AG10803 (cell line): ENCODE results near the gene LCE6A.

Source experiments
- DNase-seq: peaks from one replicate; pipeline ENCODE4 v3.0.0; 2010; ENCODE audit warnings: low read depth
- H3K4me3 ChIP-seq: 2 replicates; pipeline ENCODE4 v1.5.1; 2011; ENCODE audit warnings: mild to moderate bottlenecking, low read length, control low read depth
- TF ChIP-seq, protein P1 (sequence below): conservative IDR thresholded peaks from 2 replicates; pipeline ENCODE4 v1.5.1; 2011; ENCODE audit warnings: mild to moderate bottlenecking, low read length, control low read depth, inconsistent platforms

The LCE6A gene

DNA sequence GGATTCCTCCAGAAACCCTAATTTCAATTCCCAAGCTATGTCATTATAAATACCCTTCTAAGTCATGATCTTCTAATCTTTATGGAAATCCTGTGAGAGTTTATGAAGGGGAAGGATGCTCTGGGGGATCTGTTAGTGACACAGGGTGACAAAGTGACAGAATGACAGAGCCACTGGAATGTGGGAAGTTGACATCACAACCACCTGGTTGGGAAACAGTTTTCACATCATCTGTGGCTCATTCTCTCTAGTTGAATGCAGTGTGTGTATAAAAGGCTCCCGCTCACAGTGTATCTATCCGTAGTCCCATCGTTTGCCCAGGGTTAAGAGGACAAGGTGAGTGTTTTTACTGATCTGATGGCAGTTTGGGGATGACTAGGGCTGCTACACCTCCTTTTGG, 17.0 kb downstream of the LCE6A start, which contains the start of gene LCE7A:
Gene LCE7A, plus strand, starts transcription at position 301 of the 400 bp plus-strand sequence. CDS start 702 bp downstream, outside the sequence.
- no peak within 1 kb of the TSS for H3K4me3 ChIP-seq
- no peak for DNase-seq
- TF ChIP-seq, protein P1, sequence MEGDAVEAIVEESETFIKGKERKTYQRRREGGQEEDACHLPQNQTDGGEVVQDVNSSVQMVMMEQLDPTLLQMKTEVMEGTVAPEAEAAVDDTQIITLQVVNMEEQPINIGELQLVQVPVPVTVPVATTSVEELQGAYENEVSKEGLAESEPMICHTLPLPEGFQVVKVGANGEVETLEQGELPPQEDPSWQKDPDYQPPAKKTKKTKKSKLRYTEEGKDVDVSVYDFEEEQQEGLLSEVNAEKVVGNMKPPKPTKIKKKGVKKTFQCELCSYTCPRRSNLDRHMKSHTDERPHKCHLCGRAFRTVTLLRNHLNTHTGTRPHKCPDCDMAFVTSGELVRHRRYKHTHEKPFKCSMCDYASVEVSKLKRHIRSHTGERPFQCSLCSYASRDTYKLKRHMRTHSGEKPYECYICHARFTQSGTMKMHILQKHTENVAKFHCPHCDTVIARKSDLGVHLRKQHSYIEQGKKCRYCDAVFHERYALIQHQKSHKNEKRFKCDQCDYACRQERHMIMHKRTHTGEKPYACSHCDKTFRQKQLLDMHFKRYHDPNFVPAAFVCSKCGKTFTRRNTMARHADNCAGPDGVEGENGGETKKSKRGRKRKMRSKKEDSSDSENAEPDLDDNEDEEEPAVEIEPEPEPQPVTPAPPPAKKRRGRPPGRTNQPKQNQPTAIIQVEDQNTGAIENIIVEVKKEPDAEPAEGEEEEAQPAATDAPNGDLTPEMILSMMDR: no peak

DNA sequence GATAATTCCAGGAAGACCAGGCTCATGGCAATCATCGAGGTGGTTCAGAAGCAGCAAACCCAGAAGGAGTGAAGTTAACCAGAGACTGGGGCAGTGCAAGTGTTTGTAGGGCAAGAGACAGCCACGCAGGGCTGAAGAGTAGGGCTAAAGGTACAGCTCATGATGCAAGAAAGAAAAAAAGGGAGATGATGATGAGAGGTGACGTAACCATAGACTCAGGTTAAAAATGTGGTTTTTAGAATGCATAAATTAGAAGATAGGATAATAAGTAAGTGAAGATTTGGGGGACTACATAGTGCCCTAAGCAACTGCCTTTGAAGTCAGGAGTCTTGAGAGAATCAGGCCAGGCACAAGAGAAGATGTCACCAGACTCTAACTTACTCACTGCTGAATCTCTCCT, 17.5 kb downstream of the LCE6A start:
- DNase-seq: no peak
- TF ChIP-seq, protein P1: no peak
- H3K4me3 ChIP-seq: no peak overlapping the region

DNA sequence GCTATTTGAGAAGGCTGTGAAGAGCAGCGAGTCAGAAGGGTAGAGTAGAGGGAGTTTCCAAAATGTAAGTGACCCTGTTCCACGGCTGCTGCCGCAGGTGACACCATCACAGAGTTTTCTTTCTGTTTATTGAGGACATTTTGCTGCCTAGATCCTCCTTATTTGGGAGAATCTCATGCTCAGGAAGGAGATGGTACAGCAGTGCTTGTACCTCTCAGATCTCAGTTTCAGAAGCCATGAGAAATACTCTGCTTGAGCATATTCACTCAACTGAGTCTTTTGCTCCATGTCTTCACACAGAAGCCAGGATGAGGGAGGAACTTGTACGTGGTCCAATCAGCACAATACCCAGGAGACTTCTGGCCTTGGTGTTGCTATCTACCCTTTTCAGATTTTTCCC, 18.7 kb downstream of the LCE6A start:
- DNase-seq: no peak
- no peak overlapping the region for H3K4me3 ChIP-seq
- TF ChIP-seq, protein P1: no peak

DNA sequence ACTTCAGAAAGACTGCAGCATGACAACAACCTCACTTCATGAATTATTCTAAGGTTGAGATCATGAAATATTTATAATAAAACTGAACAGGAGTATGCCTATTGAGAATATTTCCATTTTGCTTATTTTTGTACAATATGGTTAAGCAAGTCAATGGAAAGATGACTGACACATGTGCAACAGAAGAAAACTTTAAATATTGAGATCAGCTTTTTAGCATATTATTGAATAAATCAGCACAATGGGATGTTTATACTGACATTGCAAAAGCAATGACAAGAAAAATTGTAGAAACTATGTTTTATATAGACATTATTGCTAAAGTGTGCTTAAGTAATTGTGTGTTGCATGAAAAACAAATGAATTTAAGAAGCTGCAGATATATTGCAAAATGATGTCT, 21.8 kb downstream of the LCE6A start:
- no peak for DNase-seq
- no peak overlapping the region for H3K4me3 ChIP-seq
- TF ChIP-seq, protein P1: no peak

DNA sequence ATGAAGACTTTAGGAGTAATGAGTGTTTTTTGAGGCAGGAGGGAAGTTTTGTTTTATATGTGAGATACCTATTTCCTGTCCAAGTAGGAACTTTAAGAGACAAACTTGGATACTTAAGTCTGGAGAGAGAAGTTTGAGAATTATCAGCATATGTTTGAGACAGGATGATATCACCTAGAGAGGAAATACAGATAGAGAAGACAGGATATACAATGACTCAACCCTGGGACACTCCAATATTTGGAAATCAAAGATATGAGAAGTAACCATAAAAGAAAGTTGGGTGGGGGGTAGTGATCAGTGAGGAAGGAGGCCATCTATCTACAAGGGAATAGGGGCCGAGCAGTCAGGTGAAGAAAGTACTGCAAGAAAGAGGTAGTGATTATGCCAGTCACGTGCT, 23.7 kb downstream of the LCE6A start:
- TF ChIP-seq, protein P1: no peak
- H3K4me3 ChIP-seq: no peak overlapping the region
- DNase-seq: no peak

DNA sequence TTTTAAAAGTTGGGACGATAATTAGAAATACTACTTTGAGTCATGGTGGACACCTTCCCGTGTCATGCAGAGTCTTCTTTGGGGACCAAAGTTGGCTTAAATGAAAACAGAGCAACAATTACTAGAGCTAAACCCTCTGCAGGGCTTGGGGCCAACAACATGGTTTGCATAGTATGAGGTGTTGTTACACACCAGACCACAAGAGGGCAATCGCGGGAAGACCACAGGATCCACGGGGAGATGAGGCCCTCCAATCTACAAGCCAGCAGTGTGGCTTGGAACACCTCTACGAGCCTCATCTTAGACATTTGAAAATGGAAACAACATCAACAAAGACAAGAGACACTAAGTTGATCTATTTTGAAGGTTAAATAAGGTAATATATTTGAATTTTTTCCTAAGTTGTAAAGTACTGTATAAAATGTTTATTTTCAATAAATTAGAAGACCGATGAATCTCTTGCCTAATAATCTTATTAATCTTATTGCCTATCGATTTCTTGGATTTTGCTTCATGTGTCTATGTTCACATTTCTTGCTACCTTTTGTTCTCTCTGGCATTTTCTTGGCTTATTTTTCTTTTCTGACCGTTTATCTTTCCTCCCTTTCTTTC, 27.3 kb downstream of the LCE6A start:
- no peak overlapping the region for H3K4me3 ChIP-seq
- TF ChIP-seq, protein P1: peak; percentile 89
- peak; percentile 63 for DNase-seq

DNA sequence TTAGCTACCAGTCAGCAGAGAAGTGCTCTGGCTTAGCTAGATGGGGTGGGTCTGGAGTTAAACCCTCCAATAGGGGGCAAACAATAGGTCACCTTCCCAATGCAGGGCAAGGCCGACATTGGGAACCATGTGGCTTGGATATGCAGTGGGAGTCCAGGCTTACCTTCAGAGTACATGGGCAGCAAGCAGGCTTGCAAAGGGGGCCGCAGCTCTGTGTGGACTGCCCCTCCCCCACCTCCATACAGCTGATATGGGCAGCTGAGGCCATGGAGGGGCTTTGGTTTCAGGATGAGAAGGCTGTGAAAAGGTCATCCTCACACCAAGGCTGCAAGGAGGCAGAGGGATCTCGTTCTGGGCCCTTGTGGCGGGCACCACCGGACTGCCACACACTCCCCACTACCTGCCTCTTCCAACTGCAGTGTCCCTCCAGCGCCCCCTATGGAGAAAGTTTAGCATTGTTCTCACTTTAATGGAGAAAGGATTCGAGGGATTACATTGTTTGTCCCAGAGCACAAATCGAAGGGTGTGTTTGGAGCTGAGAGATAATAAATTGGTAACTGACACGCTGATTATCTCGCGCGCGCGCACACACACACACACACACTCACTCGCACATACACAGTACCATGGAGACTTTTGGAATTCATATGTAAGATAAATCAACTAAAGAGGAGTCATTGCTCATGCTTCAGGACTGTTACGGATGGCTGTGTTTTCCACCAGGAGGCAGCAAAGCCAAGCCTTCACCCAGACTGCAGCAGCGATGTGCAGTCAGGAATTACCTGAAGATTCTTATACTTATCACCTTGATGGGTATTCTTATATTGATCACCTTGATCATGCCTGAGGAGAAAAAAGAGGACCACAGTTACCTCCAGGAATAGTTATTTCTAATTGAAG, 28.4 kb downstream of the LCE6A start:
- TF ChIP-seq, protein P1: peak; percentile 64
- DNase-seq: peak; percentile 41
- H3K4me3 ChIP-seq: no peak overlapping the region
